K562 (cell line): ENCODE data around the gene CAPN12. TPM values are rescaled to one million over a fixed set of nuclear protein-coding genes. Genes with fewer than 3 reads are reported as not detected.
A peak's percentile ranks its signal among the peaks of the same experiment; 100 is the strongest.

Source experiments
- CGGBP1 ChIP-seq: fragments of 250-450 bp; sonication (Bioruptor Pico); IDR thresholded peaks from 2 replicates; pipeline ENCODE4 v1.9.0; 2021; ENCODE audit warnings: mild to moderate bottlenecking
- EP300 ChIP-seq: IDR thresholded peaks from 2 replicates; pipeline ENCODE4 v1.6.1; 2012; ENCODE audit warnings: low read length, improper control_type of control experiment
- FOSL1 ChIP-seq: fragments of 200-800 bp; sonication (Bioruptor generic); conservative IDR thresholded peaks from 2 replicates; pipeline ENCODE4 v1.6.1; 2016; ENCODE audit warnings: missing genetic modification characterization, missing compliant biosample characterization
- FOXP1 ChIP-seq: sonication (generic); formaldehyde crosslinking; IDR thresholded peaks from 2 replicates; pipeline ENCODE4 v1.8.0; 2022; ENCODE audit warnings: mild to moderate bottlenecking, missing genetic modification reagents
- GTF2E2 ChIP-seq: fragments of 200-800 bp; sonication (Bioruptor generic); IDR thresholded peaks from 2 replicates; pipeline ENCODE4 v1.6.1; 2016; ENCODE audit warnings: missing genetic modification characterization, missing compliant biosample characterization
- MBD1 ChIP-seq: fragments of 250-450 bp; sonication (Bioruptor Pico); IDR thresholded peaks from 2 replicates; pipeline ENCODE4 v1.8.0; 2022; ENCODE audit warnings: inconsistent platforms
- MITF ChIP-seq: IDR thresholded peaks from 2 replicates; pipeline ENCODE4 v1.6.1; 2014; ENCODE audit warnings: antibody characterized with exemption
- MXI1 ChIP-seq: IDR thresholded peaks from 2 replicates; pipeline ENCODE4 v1.6.1; 2011; ENCODE audit warnings: low read depth, mild to moderate bottlenecking, improper control_type of control experiment, low read length
- PRMT5 ChIP-seq: sonication (generic); formaldehyde crosslinking; IDR thresholded peaks from 2 replicates; pipeline ENCODE4 v1.5.0; 2020; ENCODE audit warnings: missing genetic modification reagents
- RERE ChIP-seq: sonication (generic); formaldehyde crosslinking; IDR thresholded peaks from 2 replicates; pipeline ENCODE4 v1.8.0; 2023; ENCODE audit warnings: missing genetic modification reagents, mild to moderate bottlenecking, borderline replicate concordance
- RFX1 ChIP-seq: fragments of 450-650 bp; IDR thresholded peaks from 2 replicates; pipeline ENCODE4 v1.6.1; 2016; ENCODE audit warnings: mild to moderate bottlenecking, moderate library complexity
- SRF ChIP-seq, 2 experiments: fragments of 250-450, 450-650 bp in 1 of 2; sonication (Bioruptor Pico) in 1 of 2; sonication (generic) in 1 of 2; formaldehyde crosslinking; IDR thresholded peaks; 2 replicates each; pipeline versions ENCODE4 v1.5.0 to v1.5.1; 2020 to 2022; ENCODE audit warnings: mild to moderate bottlenecking in 1 of 2, missing genetic modification reagents in 1 of 2
- ZBTB5 ChIP-seq: fragments of 450-650 bp; IDR thresholded peaks from 2 replicates; pipeline ENCODE4 v1.6.1; 2017; ENCODE audit warnings: antibody characterized with exemption
- ZNF124 ChIP-seq: sonication (generic); formaldehyde crosslinking; IDR thresholded peaks from 2 replicates; pipeline ENCODE4 v1.8.1; 2022; ENCODE audit warnings: missing genetic modification reagents
- ZNF253 ChIP-seq: fragments of 250-450 bp; sonication (Bioruptor Pico); conservative IDR thresholded peaks from 2 replicates; pipeline ENCODE4 v1.6.1; 2021; ENCODE audit warnings: mild to moderate bottlenecking
- ZNF311 ChIP-seq: fragments of 250-450 bp; sonication (Bioruptor Pico); IDR thresholded peaks from 2 replicates; pipeline ENCODE4 v1.4.0; 2020; ENCODE audit warnings: mild to moderate bottlenecking, moderate library complexity
- ZNF436 ChIP-seq: fragments of 250-450, 450-650 bp; sonication (Bioruptor Pico); formaldehyde crosslinking; IDR thresholded peaks from 2 replicates; pipeline ENCODE4 v1.7.0; 2020; ENCODE audit warnings: mild to moderate bottlenecking
- ZNF507 ChIP-seq: conservative IDR thresholded peaks from 2 replicates; pipeline ENCODE4 v1.6.1; 2017; ENCODE audit warnings: missing genetic modification characterization, missing compliant biosample characterization
- polyA plus RNA-seq, 8 experiments: library from polyadenylated mRNA; depleted of rRNA in 4 of 8; stranded (reverse) in 5 of 8; unstranded in 3 of 8; fragments of >200 nt; fragmentation: Nextera tagmentation in 2 of 8; fragmentation: Illumina TruSeq in 1 of 8; extraction: Ambion mirVana in 2 of 8; extraction: Trizol in 1 of 8; gene quantifications; 2 replicates each; pipeline versions ENCODE4 v1.2.1 to v1.2.3, GENCODE V29; 2011 to 2014; ENCODE audit warnings: inconsistent platforms in 1 of 8, missing spikeins in 1 of 8
- total RNA-seq, 7 experiments: library from RNA; depleted of rRNA in 6 of 7; stranded (reverse); fragments of >200 nt in 6 of 7; fragmentation: Illumina TruSeq in 2 of 7; extraction: Trizol in 2 of 7; gene quantifications; 2 replicates each; pipeline versions ENCODE4 v1.2.1 to v1.2.3, GENCODE V29; 2011 to 2021; ENCODE audit warnings: low replicate concordance in 1 of 7

The CAPN12 gene
- total and polyA plus RNA-seq, 9 of the 15 experiments (the other 6 are each of a cell fraction or from before 2014, with no cell fraction given): 0.83 to 7.0 (median 1.6) TPM

GRCh38 chr19:38682872-38683392 is 61.3 kb downstream of the CAPN12 start (continued):
- TF ChIP-seq RERE (CRISPR knock-in tag) (no peak), EP300 (no peak), MXI1 (no peak), ZNF253 (CRISPR knock-in tag) (no peak), ZBTB5 (no peak), MITF (no peak), FOSL1 (tag) (no peak), GTF2E2 (tag) (no peak), SRF (CRISPR knock-in tag; IDR thresholded peaks at IDR 0.05) (no peak), ZNF311 (CRISPR knock-in tag) (0 out of 2 replicates have a peak, but pooled peaks have one; percentile 50), CGGBP1 (CRISPR knock-in tag) (no peak), MBD1 (no peak), ZNF124 (no peak), ZNF507 (tag) (no peak), PRMT5 (CRISPR knock-in tag) (no peak), FOXP1 (CRISPR knock-in tag) (no peak), RFX1 (no peak), ZNF436 (no peak)
